ENCODE measurements around the gene TAC4. TPM values are rescaled to one million over a fixed set of nuclear protein-coding genes. Genes with fewer than 3 reads are reported as not detected.
A peak's percentile ranks its signal among the peaks of the same experiment; 100 is the strongest.

Gene TAC4
- total and polyA plus RNA-seq, 10 of the 15 experiments (the other 5 are each of a cell fraction or from before 2014, with no cell fraction given): not detected

GRCh38 chr17:49789243-49789578 is 58.7 kb downstream of the TAC4 start:
- Histone ChIP-seq H3K4me1 (ENCODE audit: control insufficient read depth, insufficient read depth, low read length) (peaks cover 6% of the 10 kb centered on the region), H3K27me3 (replicated peaks in 1 of 2; ENCODE audit: control insufficient read depth in 2 of 2, insufficient read depth in 2 of 2, low read length in 1 of 2) (no peaks in the 10 kb centered on the region), H3K79me2 (ENCODE audit: control insufficient read depth, insufficient read depth, low read length) (peaks cover 38% of the 10 kb centered on the region), H3K9ac (ENCODE audit: control insufficient read depth, insufficient read depth, low read length) (no peak overlapping the region), H3K27ac (ENCODE audit: control insufficient read depth, insufficient read depth) (no peak overlapping the region), H4K20me1 (ENCODE audit: control insufficient read depth, insufficient read depth) (no peaks in the 10 kb centered on the region), H3K9me3 (replicated peaks; ENCODE audit: control insufficient read depth, insufficient read depth, low read length) (no peaks in the 10 kb centered on the region), H3K36me3 (ENCODE audit: control insufficient read depth in 2 of 2, insufficient read depth in 2 of 2, low read length in 1 of 2) (peaks cover 0 to 14% of the 10 kb centered on the region in 2 experiments; a peak in 3 of 4 replicates), H3K4me3 (peak overlapping the region; percentile 69), H2AFZ (ENCODE audit: control insufficient read depth, low read depth, low read length) (no peak overlapping the region), H3K4me2 (ENCODE audit: control insufficient read depth, insufficient read depth) (peak overlapping the region; percentile 73)
- POLR2A ChIA-PET: interaction anchor here (1.9 to 3.0 kb wide), 2 partner anchors 25 to 81 kb away, joined by 7 to 27 read pairs; partner anchors contain the start of genes FAM117A and SLC35B1
- intact Hi-C loops (cut with micrococcal nuclease; ENCODE audit: unreplicated experiment): loop anchor here (2.0 kb wide), 2 partner anchors 42 to 446 kb away; no protein-coding TSS in a partner anchor
- no peak for ATAC-seq
- DNase-seq (ENCODE audit: low read depth, low spot score): no peak
- RAD21 ChIA-PET (ENCODE audit: unreplicated experiment): no interaction called here
- TF ChIP-seq, protein P1, sequence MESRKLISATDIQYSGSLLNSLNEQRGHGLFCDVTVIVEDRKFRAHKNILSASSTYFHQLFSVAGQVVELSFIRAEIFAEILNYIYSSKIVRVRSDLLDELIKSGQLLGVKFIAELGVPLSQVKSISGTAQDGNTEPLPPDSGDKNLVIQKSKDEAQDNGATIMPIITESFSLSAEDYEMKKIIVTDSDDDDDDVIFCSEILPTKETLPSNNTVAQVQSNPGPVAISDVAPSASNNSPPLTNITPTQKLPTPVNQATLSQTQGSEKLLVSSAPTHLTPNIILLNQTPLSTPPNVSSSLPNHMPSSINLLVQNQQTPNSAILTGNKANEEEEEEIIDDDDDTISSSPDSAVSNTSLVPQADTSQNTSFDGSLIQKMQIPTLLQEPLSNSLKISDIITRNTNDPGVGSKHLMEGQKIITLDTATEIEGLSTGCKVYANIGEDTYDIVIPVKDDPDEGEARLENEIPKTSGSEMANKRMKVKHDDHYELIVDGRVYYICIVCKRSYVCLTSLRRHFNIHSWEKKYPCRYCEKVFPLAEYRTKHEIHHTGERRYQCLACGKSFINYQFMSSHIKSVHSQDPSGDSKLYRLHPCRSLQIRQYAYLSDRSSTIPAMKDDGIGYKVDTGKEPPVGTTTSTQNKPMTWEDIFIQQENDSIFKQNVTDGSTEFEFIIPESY (IDR thresholded peaks at IDR 0.05): no peak
- TF ChIP-seq E2F4 (IDR thresholded peaks at IDR 0.05; ENCODE audit: low read depth, low read length) (peak; percentile 53; the same call in 1 of the 2 replicates), STAT1 (conservative IDR thresholded peaks at IDR 0.05) (0 out of 2 replicates have a peak, but pooled peaks have one; percentile 1), JUNB (IDR thresholded peaks at IDR 0.05) (no peak), FOXK2 (IDR thresholded peaks at IDR 0.05) (peak; percentile 43; the same call in 1 of the 2 replicates), SIN3A (IDR thresholded peaks at IDR 0.05; ENCODE audit: low read depth, low read length) (peak; percentile 81), RFX5 (IDR thresholded peaks at IDR 0.05; ENCODE audit: low read depth, low read length) (peak; percentile 82; the same call in 1 of the 2 replicates)
- CTCF ChIA-PET: interaction anchor here (1.0 to 3.9 kb wide), 2 partner anchors 41 to 80 kb away, joined by 3 to 34 read pairs; partner anchors contain the start of gene SLC35B1
- WGBS (ENCODE audit: insufficient coverage, insufficient replicate concordance, low lambda C conversion rate, missing lambda C conversion rate): 21% methylated on average over 17 of the region's 17 CpGs
- SMC1A ChIA-PET (ENCODE audit: uncharacterized antibody, unreplicated experiment): interaction anchor here (1.8 to 4.0 kb wide), 2 partner anchors 16 to 80 kb away, joined by 8 to 25 read pairs; partner anchors contain the start of gene SLC35B1
- FAIRE-seq: no peak
- in situ Hi-C loops (cut with MboI): loop anchor here (5.0 kb wide), 2 partner anchors 82 to 217 kb away; partner anchors contain the start of gene SLC35B1
- BruUV-seq (replicated peaks): no TSS peak
